GM21723 (cell line): ENCODE measurements around the gene GARS1.
"Not testable (repeated sequence)": the region's sequence is repeated elsewhere in the genome, so short reads cannot be mapped to it uniquely, and the experiment has no call there.

Experiments used
- ATAC-seq: cut with Tn5 transposase; IDR thresholded peaks from one replicate; pipeline ENCODE4 v1.9.1; 2021; ENCODE audit warnings: mild to moderate bottlenecking, moderate library complexity; ENCODE audit not compliant: unreplicated experiment

GARS1 gene

GRCh38 chr7:30618961-30619360 lies 24.3 kb downstream of the GARS1 start:
- no peak for ATAC-seq

DNA sequence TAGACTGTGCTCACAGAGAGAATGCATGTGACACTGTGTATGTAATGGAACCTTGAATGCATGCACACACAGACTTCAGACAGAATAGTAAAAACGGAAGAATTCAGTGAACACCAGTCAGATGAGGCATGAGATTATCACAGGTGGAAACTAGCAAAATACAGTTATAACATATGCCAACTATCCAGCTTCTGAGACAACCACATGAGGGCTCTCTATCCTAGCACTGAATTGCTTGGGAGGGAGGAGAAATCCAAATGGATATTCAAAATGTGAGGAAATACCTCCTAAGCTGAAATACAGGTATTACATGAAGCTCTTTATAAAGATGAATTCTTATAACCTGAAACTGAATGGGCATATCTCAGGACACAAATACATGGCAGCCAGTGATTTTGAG lies 30.6 kb downstream of the GARS1 start:
- ATAC-seq, result no peak

- no peak for ATAC-seq
Measured at GRCh38 chr7:30627026-30627425, 32.3 kb downstream of the GARS1 start.

DNA sequence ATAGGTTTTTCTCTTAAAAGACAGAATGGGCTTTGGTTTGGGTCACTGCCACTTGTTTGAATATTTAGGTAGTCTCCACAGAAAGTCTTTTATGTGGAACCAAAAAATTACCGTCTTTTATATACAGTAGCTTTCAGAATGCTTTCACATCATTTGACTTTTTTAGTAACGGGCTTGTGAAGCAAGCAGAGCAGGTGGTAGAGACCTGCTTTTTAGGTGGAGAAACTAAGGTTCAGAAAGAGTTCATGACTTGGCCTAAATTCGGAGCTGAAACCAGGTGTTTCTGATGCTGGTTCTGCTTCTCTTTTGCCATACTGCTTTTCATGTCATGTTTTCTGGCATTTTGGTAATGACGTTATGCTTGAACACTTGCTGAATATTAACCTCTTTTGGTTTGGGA lies 36.3 kb downstream of the GARS1 start:
- peak; percentile 50 for ATAC-seq

- no peak for ATAC-seq
Measured at GRCh38 chr7:30633223-30633622, 38.5 kb downstream of the GARS1 start.

DNA sequence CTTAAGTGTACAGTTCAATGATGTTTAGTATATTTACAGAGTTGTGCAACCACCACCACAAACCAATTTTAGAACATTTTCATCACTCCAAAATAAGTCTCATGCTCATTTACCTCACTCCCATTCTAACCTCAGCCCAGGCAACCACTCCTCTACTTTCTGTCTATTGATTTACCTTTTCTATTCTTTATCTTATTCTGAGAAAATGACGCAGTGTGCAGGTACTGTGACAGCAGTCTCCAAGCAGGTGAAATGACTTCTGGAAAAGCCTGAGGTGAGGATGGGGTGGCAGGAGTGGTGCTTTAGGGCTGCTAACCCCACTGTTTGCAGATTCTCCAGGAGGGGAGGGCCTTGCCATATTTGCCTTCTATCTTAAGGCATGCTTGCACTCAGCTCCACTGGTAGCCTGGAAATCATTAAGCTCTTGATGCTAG lies 39.5 kb downstream of the GARS1 start:
- no peak for ATAC-seq

GRCh38 chr7:30634634-30635201 lies 40.0 kb downstream of the GARS1 start:
- ATAC-seq, result no peak

GRCh38 chr7:30635798-30636197 lies 41.1 kb downstream of the GARS1 start:
- no peak for ATAC-seq

DNA sequence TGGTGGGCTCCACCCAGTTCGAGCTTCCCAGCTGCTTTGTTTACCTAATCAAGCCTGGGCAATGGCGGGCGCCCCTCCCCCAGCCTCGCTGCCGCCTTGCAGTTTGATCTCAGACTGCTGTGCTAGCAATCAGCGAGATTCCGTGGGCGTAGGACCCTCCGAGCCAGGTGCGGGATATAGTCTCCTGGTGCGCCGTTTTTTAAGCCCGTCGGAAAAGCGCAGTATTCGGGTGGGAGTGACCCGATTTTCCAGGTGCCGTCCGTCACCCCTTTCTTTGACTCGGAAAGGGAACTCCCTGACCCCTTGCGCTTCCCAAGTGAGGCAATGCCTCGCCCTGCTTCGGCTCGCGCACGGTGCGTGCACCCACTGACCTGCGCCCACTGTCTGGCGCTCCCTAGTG lies 47.6 kb downstream of the GARS1 start:
- not testable (repeated sequence) for ATAC-seq

- no peak for ATAC-seq
Measured at GRCh38 chr7:30642789-30643188, 48.1 kb downstream of the GARS1 start.

GRCh38 chr7:30644286-30644955 lies 49.7 kb downstream of the GARS1 start:
- no peak for ATAC-seq

DNA sequence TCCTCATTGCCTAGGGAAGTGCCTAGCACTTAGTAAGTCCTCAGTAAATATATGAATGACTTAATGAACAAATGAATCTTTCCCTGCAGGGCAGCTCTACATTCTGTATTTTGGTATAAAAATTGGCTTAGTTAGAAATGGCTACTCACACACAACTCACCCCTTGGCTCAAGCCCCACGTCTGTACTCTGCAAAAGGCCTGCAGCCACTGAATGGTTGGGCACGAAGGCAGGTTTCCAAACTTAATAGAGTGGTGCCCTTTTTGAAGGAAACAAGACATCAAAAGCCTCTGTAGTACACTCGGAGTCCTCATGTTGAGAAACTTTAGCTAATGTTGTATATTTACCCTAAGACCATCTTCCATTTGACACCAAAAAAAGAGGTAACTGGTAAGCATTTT lies 51.0 kb downstream of the GARS1 start:
- no peak for ATAC-seq

- ATAC-seq, result no peak
Measured at GRCh38 chr7:30646154-30646553, 51.5 kb downstream of the GARS1 start.

GRCh38 chr7:30647589-30648364 lies 53.1 kb downstream of the GARS1 start:
- ATAC-seq, result no peak

DNA sequence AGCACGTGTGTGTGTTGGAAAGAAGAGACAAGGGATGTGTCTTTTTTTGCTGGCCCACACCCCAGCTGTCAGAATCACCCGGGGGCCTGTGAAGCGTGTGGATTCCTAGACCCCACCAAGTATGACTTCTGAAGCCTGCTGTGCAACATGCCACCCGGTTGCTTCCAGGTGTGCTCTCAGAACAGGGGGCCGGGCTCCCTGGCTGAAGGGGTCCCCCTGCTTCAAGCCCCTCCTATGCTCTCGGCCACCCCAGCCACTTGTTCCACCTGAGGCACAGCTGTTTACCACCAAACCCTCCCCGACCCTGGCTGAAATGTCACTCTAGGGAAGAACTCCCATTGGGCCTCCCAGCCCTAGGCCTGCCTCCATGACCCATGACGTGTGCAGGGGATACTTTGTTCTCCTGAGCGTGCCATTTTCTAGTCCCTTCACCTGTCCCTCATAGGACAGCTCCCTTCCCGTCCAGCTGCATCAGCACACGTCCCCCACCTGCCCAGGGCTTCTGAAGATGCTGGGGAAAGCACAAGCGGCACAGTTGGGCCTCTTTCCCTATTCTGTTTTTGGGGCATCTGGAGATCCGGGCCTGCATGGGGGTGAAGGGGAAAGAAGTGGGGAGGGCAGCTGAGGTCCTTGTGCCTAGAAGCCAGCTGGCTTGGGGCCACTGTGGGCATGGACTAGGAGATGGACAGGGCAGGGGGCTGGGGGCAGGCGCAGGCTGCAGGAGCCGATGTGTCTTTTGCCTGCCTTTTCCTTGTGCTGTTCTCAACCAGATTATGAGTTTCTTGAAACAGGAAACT lies 54.3 kb downstream of the GARS1 start:
- ATAC-seq, result no peak

DNA sequence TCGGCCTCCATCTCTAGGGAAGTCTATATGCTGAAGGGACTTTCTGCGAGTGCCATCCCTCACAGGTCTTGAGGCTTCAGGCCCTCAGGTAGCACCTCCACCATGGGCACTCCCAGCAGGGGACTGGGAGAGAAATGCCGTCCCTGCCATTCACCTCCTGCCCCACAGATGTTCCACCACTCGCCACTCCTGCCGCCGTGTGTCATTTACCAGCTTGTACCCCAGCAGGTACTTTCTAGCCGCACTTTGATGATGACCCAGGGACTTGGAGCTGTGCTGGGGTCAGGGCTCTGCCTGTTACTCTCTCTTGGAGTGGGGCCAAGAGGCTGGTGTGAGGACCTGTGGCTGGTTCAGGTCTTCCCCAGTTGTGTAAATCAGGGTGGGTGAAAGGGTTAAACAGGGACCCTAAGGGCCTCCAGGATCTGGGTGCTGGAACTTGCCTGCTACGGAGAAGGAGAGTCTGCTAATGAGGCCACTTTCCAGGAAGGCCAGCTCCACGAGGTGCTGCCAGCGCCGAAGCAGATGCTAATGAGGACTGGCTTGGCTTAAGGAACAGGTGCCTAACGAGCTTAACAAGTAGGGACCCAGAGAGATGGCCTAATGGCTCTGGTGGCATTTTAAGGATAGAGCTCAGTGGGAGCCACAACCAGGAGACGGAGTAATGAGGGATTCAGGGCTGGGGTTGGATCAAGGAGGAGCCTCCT lies 55.2 kb downstream of the GARS1 start:
- ATAC-seq, result no peak

DNA sequence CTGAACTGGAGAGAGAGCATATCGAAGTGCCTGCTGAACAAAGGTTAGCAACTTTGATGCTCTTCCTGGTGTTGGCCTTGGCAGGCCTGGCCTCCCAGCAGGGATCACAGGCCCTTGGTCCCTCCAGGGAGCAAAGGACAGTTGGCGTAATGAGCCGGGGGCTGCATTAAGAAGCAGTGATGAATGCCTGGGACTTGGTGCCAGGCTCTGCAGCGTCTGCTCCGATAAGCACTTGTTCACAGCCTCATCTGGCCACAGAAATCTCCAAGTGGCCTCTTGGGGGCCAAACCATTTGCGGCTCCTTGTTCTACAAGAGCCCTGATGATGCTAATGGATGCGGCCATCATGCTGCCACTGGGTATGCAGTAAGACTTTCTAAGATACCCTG lies 55.7 kb downstream of the GARS1 start:
- no peak for ATAC-seq

DNA sequence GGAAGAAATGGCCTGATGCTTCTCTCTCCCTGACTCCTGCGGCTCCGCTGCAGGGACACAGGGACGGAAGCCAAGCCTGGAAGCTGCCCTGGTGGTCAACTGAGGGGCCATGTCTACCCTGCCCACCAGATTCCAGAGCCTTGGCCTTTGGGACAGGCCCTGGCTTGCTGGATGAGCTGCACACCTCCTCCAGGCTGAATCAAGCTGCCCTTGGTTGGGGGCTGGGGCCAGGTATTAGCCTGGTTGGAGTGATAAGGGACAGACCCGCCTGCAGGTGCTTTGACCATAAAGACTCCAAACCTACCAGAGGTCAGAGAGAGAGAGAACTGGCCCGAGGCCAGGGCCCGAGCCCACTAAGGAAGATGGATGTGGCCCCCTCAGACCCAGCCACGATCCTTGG lies 57.5 kb downstream of the GARS1 start:
- no peak for ATAC-seq

DNA sequence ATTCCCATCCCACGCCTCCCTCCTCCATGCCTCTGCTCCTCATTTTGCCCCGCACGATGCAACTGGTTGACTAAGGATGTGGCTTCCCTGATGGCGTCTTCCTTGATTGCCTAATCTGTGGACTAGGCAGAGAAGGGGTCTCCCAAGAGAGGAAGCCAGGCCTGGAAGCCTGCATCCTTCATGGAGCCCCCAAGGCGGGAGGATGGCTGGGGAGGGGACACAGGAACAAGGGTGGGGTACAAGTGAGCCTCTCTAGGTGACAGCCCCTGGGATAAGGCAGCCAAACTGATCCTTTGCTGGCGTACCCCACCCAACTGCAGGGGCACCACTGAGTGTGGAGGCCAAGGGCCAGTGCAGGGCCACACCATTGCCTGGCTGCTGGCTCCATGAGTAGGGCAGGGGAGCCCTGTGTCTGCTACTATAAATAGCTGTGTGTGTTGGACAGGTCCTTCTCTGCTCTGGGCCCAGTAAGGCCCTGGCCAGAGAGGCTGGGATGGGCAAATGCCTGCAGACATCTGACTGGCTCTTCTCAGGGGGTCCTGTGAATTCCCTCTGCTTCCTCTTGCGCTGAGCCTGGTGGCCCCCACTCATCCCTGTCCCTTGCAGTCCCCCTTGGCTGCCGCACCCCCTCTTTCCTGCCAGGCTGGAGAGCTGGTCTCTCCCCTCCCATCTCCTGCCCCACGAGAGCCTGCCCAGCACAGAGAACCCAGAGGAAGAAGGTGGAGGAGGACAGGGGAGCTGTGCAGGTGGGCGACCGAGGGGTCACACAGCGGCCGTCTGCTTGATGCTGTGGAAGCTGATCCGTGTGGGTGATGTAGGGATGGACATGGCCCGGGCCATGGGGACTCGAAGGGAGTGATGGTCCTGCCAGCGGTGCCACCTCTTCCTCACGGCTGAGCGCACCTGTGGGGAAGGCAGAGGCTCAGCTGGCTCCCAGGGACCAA lies 58.3 kb downstream of the GARS1 start:
- ATAC-seq, result no peak
